HG03558 (cell line): ENCODE data around the gene CHMP2B.
A peak's percentile ranks its signal among the peaks of the same experiment; 100 is the strongest.
"Not testable (repeated sequence)": the region's sequence is repeated elsewhere in the genome, so short reads cannot be mapped to it uniquely, and the experiment has no call there.

Experiments used
- ATAC-seq: cut with Tn5 transposase; IDR thresholded peaks from one replicate; pipeline ENCODE4 v1.9.1; 2021; ENCODE audit warnings: moderate number of reproducible peaks; ENCODE audit not compliant: unreplicated experiment; ENCODE audit errors: extremely low read depth

CHMP2B gene

GRCh38 chr3:87228316-87228715 lies 1.2 kb downstream of the CHMP2B start:
- ATAC-seq, result no peak

- no peak for ATAC-seq
Measured at GRCh38 chr3:87229113-87229512, 2.0 kb downstream of the CHMP2B start.

- ATAC-seq, result no peak
Measured at GRCh38 chr3:87233805-87234204, 6.7 kb downstream of the CHMP2B start.

- no peak for ATAC-seq
Measured at GRCh38 chr3:87236093-87236492, 9.0 kb downstream of the CHMP2B start.

GRCh38 chr3:87246662-87247429 lies 19.7 kb downstream of the CHMP2B start:
- ATAC-seq, result no peak

GRCh38 chr3:87247430-87247773 lies 20.3 kb downstream of the CHMP2B start:
- no peak for ATAC-seq

GRCh38 chr3:87248231-87248630 lies 21.1 kb downstream of the CHMP2B start:
- not testable (repeated sequence) for ATAC-seq

GRCh38 chr3:87248831-87249230 lies 21.7 kb downstream of the CHMP2B start:
- ATAC-seq, result no peak

- ATAC-seq, result no peak
Measured at GRCh38 chr3:87250009-87250408, 22.9 kb downstream of the CHMP2B start.

GRCh38 chr3:87260270-87260669 lies 33.2 kb downstream of the CHMP2B start:
- no peak for ATAC-seq

- no peak for ATAC-seq
Measured at GRCh38 chr3:87261925-87262324, 34.8 kb downstream of the CHMP2B start.

GRCh38 chr3:87267953-87268645 lies 41.0 kb downstream of the CHMP2B start:
- no peak for ATAC-seq

GRCh38 chr3:87268646-87269211 lies 41.6 kb downstream of the CHMP2B start:
- ATAC-seq, result no peak

- no peak for ATAC-seq
Measured at GRCh38 chr3:87269723-87270122, 42.6 kb downstream of the CHMP2B start.

- no peak for ATAC-seq
Measured at GRCh38 chr3:87270908-87271700, 44.0 kb downstream of the CHMP2B start.

- ATAC-seq, result peak; percentile 86
Measured at GRCh38 chr3:87272718-87273341, 45.7 kb downstream of the CHMP2B start.

GRCh38 chr3:87276484-87276883 lies 49.4 kb downstream of the CHMP2B start, which contains the start of gene POU1F1:
TSS of gene POU1F1 (minus strand) at chr3:87276584. CDS start at chr3:87276462, 122 bp downstream.
- ATAC-seq, result no peak

GRCh38 chr3:87287011-87287410 lies 59.9 kb downstream of the CHMP2B start:
- peak; percentile 77 for ATAC-seq

- no peak for ATAC-seq
Measured at GRCh38 chr3:87288446-87288845, 61.3 kb downstream of the CHMP2B start.

- no peak for ATAC-seq
Measured at GRCh38 chr3:87298111-87298718, 71.1 kb downstream of the CHMP2B start.
